Activated T-cell treated with anti-CD3 and anti-CD28 coated beads for 1 hour (primary cell): ENCODE measurements around the gene GPR37L1.

Source experiments
- DNase-seq: peaks from one replicate; pipeline ENCODE4 v3.0.0-alpha.2; 2020; ENCODE audit warnings: low read depth

Gene GPR37L1

GRCh38 chr1:202122639-202123335 lies at the start of gene GPR37L1:
Gene GPR37L1 (plus strand): TSS chr1:202122917. CDS start chr1:202122964, 47 bp downstream.
- no peak for DNase-seq

DNA sequence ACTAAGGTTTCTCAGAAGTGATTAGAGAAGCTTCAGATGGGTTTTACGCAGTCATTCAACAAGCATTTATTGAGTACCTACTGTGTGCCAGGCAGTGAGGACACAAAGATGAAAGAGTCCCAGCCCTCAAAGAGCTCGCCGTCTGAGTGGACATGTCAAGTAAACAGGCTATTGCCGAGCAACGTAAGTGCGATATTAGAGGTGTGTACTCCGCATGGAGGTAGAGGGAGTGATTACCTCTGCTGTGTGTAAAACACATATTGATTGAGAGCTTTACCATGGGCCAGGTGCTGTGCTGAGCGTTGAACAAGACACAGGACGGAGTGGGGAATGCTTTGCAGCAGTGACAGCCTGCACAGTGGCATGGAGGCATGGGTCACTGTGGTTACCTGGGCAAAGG lies 49.5 kb upstream of the GPR37L1 start:
- DNase-seq = no peak

DNA sequence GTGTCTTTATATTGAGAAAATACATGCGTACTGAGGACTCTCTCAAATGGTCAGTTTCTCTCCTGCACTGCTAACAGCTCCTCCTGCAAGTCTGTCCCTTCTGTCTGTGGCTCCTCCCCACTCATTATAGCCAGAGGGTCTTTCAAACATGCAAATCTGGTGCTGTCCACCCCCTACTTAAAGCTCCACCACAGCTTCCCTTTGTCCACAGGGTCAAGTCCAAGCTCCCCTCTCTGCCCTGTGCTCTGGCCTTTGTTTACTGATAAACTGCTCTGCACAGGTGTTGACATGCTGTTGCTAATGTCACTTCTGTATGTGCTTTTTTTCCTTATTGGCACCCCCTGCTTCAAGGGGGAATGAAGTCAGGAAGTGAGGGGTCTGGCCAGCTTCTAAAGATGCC lies 47.7 kb upstream of the GPR37L1 start:
- no peak for DNase-seq

GRCh38 chr1:202075389-202075788 lies 47.3 kb upstream of the GPR37L1 start:
- no peak for DNase-seq

DNA sequence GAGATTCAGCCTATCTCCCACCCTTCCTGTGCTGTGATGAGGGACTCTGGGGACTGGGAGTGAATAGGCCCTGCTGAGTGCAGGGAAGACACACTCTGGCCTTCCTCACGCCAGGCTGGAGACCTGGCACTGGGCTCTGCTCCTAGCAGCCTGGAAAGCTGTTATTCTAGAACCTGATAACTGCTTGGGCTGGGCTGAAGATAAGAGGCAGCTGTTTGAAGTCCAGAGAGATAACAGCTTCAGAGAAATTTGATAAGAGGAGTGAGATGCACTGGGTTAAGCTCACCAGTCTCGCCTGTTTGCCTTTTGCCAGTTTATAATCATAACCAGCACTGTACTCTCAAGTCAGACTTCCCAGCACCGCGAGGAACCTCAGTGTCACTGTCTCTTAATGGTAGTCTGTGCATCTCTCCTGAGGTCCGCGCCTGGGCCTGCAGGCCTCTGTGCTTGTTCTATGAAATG lies 46.6 kb upstream of the GPR37L1 start:
- no peak for DNase-seq

DNA sequence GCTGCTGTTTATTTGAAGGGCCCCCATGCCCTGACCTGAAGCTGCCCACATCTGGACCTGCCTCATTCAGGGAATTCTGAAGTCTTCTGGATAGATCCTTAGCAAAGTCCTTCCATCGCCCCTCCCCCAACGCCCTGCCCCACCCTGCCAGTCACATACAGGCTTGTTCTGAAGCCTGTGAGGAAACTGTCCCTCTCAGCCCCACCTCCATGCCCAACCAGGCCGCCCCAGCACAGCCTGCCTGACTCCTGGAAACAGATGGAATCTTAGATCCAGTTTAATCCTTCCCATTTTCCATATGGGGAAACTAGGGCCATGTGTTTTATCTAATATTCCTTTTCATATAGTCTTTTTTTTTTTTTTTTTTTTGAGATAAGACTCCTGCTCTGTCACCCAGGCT lies 44.5 kb upstream of the GPR37L1 start:
- DNase-seq = no peak

- DNase-seq = no peak
Observed at GRCh38 chr1:202081992-202082391, 40.7 kb upstream of the GPR37L1 start.

- no peak for DNase-seq
Observed at GRCh38 chr1:202084791-202085681, 37.7 kb upstream of the GPR37L1 start.

DNA sequence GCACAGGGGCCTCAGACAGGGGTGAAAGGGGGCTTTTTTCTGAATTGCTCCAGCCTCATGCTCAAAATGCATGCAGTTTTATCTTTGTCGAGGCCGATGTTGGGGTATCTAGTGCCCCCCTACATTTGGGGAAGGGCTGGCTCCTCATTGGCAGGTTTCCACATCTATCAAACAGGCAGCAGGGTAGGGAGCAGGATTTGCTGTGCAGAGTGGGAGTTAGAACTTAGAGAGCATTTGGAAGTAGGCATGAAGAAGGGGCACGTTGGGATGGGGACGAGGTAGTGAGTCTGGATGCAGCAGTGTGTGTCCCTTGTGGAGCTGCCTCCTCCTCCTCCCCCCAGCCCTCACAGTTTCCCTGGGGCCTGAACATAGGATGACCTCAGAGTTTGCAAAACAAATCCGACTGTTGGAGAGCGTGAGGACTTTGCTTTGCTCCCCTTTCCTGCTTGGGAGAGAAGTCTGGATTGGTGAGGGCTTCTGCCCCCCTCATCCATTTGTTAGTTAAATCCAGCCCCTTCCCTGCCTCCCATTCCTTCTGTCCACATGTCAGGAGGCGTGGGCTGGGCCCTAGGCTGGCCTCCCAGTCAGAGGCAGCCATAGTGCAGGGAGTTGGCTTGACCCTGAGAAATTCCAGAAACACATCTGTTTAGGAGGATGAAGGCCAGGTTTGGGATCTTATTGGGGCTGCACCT lies 36.9 kb upstream of the GPR37L1 start:
- no peak for DNase-seq

DNA sequence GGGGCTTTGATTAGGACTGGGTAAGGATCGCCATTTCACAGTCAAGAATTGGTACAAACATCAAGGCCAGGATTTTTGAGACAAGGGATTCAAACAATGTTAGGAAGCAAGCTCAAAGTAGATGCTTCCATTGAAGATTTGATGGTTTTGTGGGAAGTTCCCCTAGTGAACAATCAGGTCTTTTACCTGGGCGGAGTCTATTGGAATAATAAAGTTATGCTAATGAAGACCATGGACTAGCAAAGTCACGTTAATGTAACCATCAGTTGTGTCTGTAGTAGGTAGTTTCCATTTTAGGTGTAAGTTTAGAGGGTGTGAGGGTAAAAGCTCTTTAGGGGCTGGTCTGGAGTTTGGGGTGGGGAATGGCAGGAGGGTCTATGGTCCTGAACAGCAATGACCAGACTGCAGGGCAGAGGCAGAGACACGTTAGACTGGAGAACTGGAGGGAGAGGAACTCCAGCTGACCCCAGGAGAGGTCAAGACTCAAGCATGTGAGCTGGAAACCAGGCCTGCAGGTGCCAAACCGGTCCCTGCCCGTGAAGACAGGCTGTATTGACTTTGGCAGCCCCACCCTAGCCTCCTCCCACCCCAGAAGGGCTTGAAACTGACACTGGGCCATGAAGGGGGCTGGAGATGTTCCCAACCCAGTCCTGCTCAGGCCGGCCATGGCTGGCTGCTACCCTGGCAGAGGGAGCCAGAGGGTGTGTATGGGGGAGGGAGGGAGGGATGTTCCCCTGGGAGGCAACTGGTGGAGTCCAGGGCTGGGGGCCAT lies 36.0 kb upstream of the GPR37L1 start:
- no peak for DNase-seq

- DNase-seq = no peak
Observed at GRCh38 chr1:202088206-202088605, 34.5 kb upstream of the GPR37L1 start.

DNA sequence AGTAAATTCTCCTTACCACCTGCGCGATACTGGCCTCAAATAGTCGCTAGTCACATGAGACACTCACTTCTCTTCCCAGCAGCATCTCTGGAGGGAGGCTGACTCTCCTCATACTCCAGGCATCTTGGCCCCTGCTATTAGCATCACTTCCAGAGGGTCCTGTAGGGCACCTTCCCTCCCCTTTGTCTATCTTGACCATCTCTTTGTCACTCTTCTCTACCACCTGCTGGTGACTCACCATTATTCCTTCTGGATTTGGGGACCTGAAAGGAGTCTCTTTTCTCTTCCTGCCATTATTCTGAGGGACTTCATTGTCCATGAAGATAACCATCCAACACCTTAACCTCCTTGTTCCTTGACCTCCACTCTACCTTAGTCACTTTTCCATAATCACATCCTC lies 31.7 kb upstream of the GPR37L1 start:
- no peak for DNase-seq

GRCh38 chr1:202093858-202094257 lies 28.9 kb upstream of the GPR37L1 start:
- DNase-seq = no peak

DNA sequence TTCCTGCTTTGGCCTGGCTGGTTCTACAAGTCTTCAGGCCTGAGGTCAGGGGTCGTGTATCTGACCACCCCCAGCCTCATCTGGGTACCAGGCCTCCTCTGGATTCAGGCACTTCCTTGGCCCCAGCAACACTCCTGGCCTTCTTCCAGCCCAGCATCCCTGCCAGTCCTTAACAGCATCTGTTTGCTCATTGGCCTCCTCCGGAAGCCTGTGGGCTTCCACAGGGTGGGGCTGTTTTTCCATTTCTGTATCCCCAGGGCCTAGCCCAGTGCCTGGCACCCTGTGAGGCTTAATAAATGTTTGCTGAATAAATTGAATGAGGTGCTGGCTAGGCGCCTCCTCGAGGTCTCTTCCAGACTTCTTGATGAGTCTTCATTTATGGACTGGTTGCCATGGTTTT lies 21.5 kb upstream of the GPR37L1 start:
- no peak for DNase-seq

DNA sequence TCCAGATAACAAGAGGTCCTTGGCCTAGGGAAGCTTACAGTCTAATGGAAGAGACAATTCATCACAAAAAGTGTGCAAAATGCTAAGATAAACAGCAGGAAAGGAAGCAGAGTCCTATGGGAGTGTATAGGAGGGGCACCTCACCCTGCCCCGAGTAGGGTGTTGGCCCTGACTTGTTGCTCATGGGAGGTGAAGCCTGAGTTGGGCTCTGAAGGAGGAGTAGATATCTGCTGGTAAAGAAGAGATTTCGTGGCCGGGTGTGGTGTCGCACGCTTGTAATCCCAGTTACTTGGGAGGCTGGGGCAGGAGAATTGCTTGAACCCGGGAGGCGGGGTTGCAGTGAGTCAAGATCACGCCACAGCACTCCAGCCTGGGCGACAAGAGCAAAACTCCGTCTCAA lies 18.6 kb upstream of the GPR37L1 start:
- DNase-seq = no peak

DNA sequence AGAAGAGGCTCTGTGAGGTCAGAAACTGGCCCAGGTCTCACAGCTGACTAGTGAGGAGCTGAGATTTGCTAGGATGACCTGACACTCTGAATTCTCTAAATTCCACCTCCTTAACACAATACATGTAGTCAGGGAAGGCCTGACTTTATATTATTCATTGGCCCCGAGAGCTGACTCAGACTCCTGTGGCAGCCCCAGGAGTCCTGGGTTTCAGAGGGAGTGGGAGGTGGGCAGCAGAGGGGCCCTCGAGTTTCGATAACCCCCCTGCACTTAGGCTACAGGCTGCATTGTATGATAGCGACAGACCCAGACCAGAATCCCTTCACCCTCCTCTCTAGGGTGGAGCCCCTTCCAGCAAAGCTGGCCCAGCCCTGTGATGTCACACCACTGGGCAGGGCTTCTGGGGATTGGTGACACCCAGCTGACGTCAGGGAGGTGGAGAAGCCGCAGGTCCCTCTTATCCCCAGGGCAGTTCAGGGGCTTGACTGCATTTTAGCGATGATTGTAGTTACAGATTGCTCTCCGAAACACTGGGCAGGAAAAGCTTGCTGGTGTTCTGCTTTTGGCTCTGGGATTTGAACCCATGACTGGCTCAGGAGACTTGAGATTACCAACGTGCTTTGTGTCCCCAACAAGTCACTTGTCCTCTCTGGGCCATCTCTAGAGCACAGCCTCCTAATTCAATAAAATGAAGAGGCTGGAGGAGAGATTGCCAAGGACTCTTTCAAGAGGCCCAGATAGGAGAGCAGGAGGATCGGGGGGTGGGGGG lies 17.0 kb upstream of the GPR37L1 start:
- DNase-seq = no peak

- no peak for DNase-seq
Observed at GRCh38 chr1:202106340-202107254, 16.1 kb upstream of the GPR37L1 start.

DNA sequence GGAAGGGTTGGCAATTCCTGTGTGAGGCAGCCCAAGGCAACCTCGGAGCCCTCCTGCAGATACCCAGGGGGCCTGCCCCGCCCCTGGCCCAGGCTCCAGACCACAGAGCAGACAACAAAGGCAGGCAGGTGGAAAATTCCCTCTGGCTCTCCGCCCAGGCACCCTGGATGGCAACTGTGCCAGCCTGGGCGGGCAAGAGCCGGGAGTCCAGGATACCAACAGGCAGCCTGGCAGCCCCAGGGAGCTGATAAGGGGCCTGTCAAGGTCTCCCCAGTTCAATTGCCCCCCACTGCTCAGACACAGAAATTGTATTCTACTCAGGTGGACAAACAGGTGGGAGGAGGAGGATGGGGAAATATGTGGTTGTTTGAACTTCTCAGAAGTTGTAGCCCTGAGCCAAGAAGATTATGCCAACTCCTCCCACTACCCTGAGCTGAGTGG lies 15.4 kb upstream of the GPR37L1 start:
- DNase-seq = no peak

GRCh38 chr1:202107801-202108731 lies 14.7 kb upstream of the GPR37L1 start:
- DNase-seq = no peak
